Vagina (tissue), 2 donors: ENCODE results near the gene NARS2. TPM values are rescaled to one million over a fixed set of nuclear protein-coding genes. Genes with fewer than 3 reads are reported as not detected.

Experiments
- DNase-seq, 2 donors: peaks; one replicate each; pipeline ENCODE4 v3.0.0-alpha.2; 2017; ENCODE audit errors: extremely low spot score in 2 of 2
- H3K27ac ChIP-seq: fragments of 200-600 bp; sonication (generic); one replicate; pipeline ENCODE4 v1.5.1; 2019
- H3K27me3 ChIP-seq: fragments of 200-600 bp; sonication (generic); one replicate; pipeline ENCODE4 v1.5.1; 2019
- H3K36me3 ChIP-seq, 2 donors: fragments of 200-600 bp; sonication (generic); one replicate each; pipeline ENCODE4 v1.5.1; 2017 to 2019
- H3K4me1 ChIP-seq: fragments of 200-600 bp; sonication (generic); one replicate; pipeline ENCODE4 v1.5.1; 2019
- H3K4me3 ChIP-seq, 2 donors: fragments of 200-600 bp; sonication (generic); 1 replicate in 1 of 2; 2 replicates in 1 of 2; pipeline ENCODE4 v1.5.1; 2016 to 2019
- H3K9me3 ChIP-seq: fragments of 200-600 bp; sonication (generic); one replicate; pipeline ENCODE4 v1.5.1; 2019
- CTCF ChIP-seq, 3 experiments: fragments of 450-650 bp in 2 of 3; fragments of 200-600 bp in 1 of 3; sonication (generic) in 1 of 3; IDR thresholded peaks; one replicate each; pipeline ENCODE4 v1.5.1; 2017 to 2019; ENCODE audit warnings: antibody characterized with exemption in 3 of 3, mild to moderate bottlenecking in 2 of 3, moderate library complexity in 2 of 3
- POLR2A ChIP-seq, 2 donors: fragments of 450-650 bp; IDR thresholded peaks; one replicate each; pipeline ENCODE4 v1.6.1; 2017; ENCODE audit warnings: antibody characterized with exemption in 2 of 2, mild to moderate bottlenecking in 2 of 2, moderate library complexity in 2 of 2
- POLR2AphosphoS5 ChIP-seq, 2 donors: sonication (generic); formaldehyde crosslinking; IDR thresholded peaks; one replicate each; pipeline ENCODE4 v1.9.0; 2017; ENCODE audit warnings: antibody characterized with exemption in 2 of 2, mild to moderate bottlenecking in 2 of 2, low read depth in 1 of 2; ENCODE audit not compliant: insufficient read depth in 1 of 2
- intact Hi-C: fragments of 100-400 bp; cut with DNase I; formaldehyde crosslinking; loops from one replicate; pipeline ENCODE4 v1.15.1; 2023
- total RNA-seq: library from RNA; depleted of rRNA; stranded (reverse); fragments of >200 nt; gene quantifications from one replicate; pipeline ENCODE4 v1.2.3, GENCODE V29; 2016

Gene NARS2
- total RNA-seq, 1 donor from 2014 or later = 13.5 TPM

DNA sequence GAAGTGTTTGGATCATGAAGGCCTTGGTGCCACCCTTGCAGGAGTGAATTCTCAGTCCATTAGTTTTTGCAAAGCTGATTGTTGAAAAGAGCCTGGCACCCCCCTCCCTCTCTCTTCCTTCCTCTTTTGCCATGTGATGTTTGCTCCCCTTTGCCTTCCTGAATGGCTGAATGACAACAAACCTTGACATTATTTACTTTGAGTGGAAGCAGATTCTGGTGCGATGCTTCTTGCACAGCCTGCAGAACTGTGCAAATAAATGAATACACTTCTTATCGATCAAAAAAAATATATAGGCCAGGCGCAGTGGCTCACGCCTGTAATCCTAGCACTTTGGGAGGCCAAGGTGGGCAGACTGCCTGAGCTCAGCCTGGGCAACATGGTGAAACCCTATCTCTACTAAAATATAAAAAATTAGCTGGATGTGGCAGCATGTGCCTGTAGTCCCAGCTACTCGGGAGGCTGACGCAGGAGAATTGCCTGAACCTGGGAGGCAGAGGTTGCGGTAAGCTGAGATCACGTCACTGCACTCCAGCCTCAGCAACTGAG lies 2.0 kb upstream of the NARS2 start:
- Histone ChIP-seq H3K36me3 (no peaks in the 10 kb centered on the region), H3K4me3 (no peak overlapping the region), H3K9me3 (no peaks in the 10 kb centered on the region), H3K4me1 (peaks cover 23% of the 10 kb centered on the region), H3K27me3 (no peaks in the 10 kb centered on the region), H3K27ac (no peak overlapping the region)
- intact Hi-C loops = no loop called here
- TF ChIP-seq POLR2AphosphoS5 (IDR thresholded peaks at IDR 0.05; ENCODE audit: insufficient read depth in 1 of 2, low read depth in 1 of 2) (no peak), CTCF (IDR thresholded peaks at IDR 0.05) (no peak), POLR2A (IDR thresholded peaks at IDR 0.05) (no peak)
- no peak for DNase-seq

GRCh38 chr11:78575478-78575877 lies 814 bp upstream of the NARS2 start:
- no peak for DNase-seq
- H3K4me1 ChIP-seq = peaks cover 23% of the 10 kb centered on the region
- H3K27ac ChIP-seq = peak overlapping the region; percentile 89
- peaks cover 0 to 3% of the 10 kb centered on the region in 2 donors for H3K36me3 ChIP-seq
- no peaks in the 10 kb centered on the region for H3K27me3 ChIP-seq
- TF ChIP-seq POLR2A (IDR thresholded peaks at IDR 0.05) = no peak
- TF ChIP-seq CTCF (IDR thresholded peaks at IDR 0.05) = no peak
- no peak for TF ChIP-seq POLR2AphosphoS5 (IDR thresholded peaks at IDR 0.05; ENCODE audit: insufficient read depth in 1 of 2, low read depth in 1 of 2)
- H3K9me3 ChIP-seq = no peaks in the 10 kb centered on the region
- peak overlapping the region; percentile 53 to 84 for H3K4me3 ChIP-seq
- intact Hi-C loops = no loop called here

GRCh38 chr11:78573681-78574080 lies 983 bp downstream of the NARS2 start:
- Histone ChIP-seq H3K27me3 (no peaks in the 10 kb centered on the region), H3K4me3 (peak overlapping the region; percentile 53 to 84)

DNA sequence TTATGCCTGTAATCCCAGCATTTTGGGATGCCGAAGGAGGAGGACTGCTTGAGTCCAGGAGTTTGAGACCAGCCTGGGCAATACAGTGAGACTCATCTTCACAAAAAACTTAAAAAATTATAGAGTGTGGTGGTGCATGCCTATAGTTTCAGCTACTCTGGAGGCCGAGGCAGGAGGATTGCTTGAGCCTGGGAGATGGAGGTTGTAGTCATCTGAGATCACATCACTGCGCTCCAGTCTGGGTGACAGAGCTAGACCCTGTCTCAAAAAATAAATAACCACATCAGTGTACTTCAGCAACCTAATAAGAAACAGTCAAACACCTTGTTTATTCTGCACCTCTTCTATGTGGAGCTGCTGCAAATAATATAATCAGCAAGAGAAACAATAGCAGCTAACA lies 1.4 kb downstream of the NARS2 start:
- H3K27ac ChIP-seq = no peak overlapping the region
- intact Hi-C loops = no loop called here
- no peak for TF ChIP-seq POLR2AphosphoS5 (IDR thresholded peaks at IDR 0.05; ENCODE audit: insufficient read depth in 1 of 2, low read depth in 1 of 2)
- TF ChIP-seq CTCF (IDR thresholded peaks at IDR 0.05) = no peak
- no peak for TF ChIP-seq POLR2A (IDR thresholded peaks at IDR 0.05)

More at GRCh38 chr11:78573681-78574080, 983 bp downstream of the NARS2 start:
- intact Hi-C loops = no loop called here
- H3K27ac ChIP-seq = peak overlapping the region; percentile 89
- DNase-seq = no peak
- H3K36me3 ChIP-seq = peaks cover 0 to 3% of the 10 kb centered on the region in 2 donors
- H3K4me1 ChIP-seq = peaks cover 23% of the 10 kb centered on the region
- no peaks in the 10 kb centered on the region for H3K9me3 ChIP-seq
- TF ChIP-seq CTCF (IDR thresholded peaks at IDR 0.05) (no peak), POLR2AphosphoS5 (IDR thresholded peaks at IDR 0.05; ENCODE audit: insufficient read depth in 1 of 2, low read depth in 1 of 2) (no peak), POLR2A (IDR thresholded peaks at IDR 0.05) (no peak)

GRCh38 chr11:78572394-78572793 lies 2.3 kb downstream of the NARS2 start:
- Histone ChIP-seq H3K4me1 (peaks cover 23% of the 10 kb centered on the region), H3K27ac (no peak overlapping the region), H3K4me3 (no peak overlapping the region), H3K27me3 (no peaks in the 10 kb centered on the region), H3K9me3 (no peaks in the 10 kb centered on the region), H3K36me3 (peaks cover 0 to 8% of the 10 kb centered on the region in 2 donors)
- TF ChIP-seq POLR2A (IDR thresholded peaks at IDR 0.05) (no peak), CTCF (IDR thresholded peaks at IDR 0.05) (no peak), POLR2AphosphoS5 (IDR thresholded peaks at IDR 0.05; ENCODE audit: insufficient read depth in 1 of 2, low read depth in 1 of 2) (no peak)
- DNase-seq = no peak
- intact Hi-C loops = no loop called here

More for the DNA sequence above, 1.4 kb downstream of the NARS2 start:
- peaks cover 23% of the 10 kb centered on the region for H3K4me1 ChIP-seq
- H3K27me3 ChIP-seq = no peaks in the 10 kb centered on the region
- peaks cover 0 to 3% of the 10 kb centered on the region in 2 donors for H3K36me3 ChIP-seq
- peak overlapping the region; percentile 53 to 84 for H3K4me3 ChIP-seq
- no peaks in the 10 kb centered on the region for H3K9me3 ChIP-seq
- DNase-seq = no peak
